T-helper 1 cell treated with Interleukin-12 subunit alpha and Interleukin-12 subunit beta and Interleukin-4 antibody, amounts not matched to agents 30 ng/mL and 1 ng/mL, for 36 hours (primary cell): ENCODE results near the gene DHX35. TPM values are rescaled to one million over a fixed set of nuclear protein-coding genes. Genes with fewer than 3 reads are reported as not detected.

Experiments used
- intact Hi-C: fragments of 100-400 bp; cut with micrococcal nuclease; formaldehyde crosslinking; loops from one replicate; pipeline ENCODE4 v1.15.1; 2024
- total RNA-seq: library from RNA; stranded (reverse); gene quantifications from 2 replicates; pipeline ENCODE4 v1.2.3, GENCODE V29; 2022

DHX35 gene
- total RNA-seq, 1 donor from 2014 or later = 9.8 TPM

- intact Hi-C loops = loop anchor here (1.0 to 5.0 kb wide), 4 partner anchors 31 to 418 kb away; partner anchors contain the start of gene ACTR5
Observed at GRCh38 chr20:39049684-39050554, 87.8 kb downstream of the DHX35 start.

- intact Hi-C loops = loop anchor here (1.0 kb wide), 1 partner anchor 31 kb away; no protein-coding TSS in a partner anchor
Observed at GRCh38 chr20:39050555-39050902, 88.4 kb downstream of the DHX35 start.

- intact Hi-C loops = no loop called here
Observed at GRCh38 chr20:39052676-39053075, 90.5 kb downstream of the DHX35 start.

GRCh38 chr20:39057143-39057542 lies 95.0 kb downstream of the DHX35 start:
- intact Hi-C loops = no loop called here

GRCh38 chr20:39057911-39058310 lies 95.8 kb downstream of the DHX35 start:
- intact Hi-C loops = no loop called here

- intact Hi-C loops = no loop called here
Observed at GRCh38 chr20:39059036-39059435, 96.9 kb downstream of the DHX35 start.

GRCh38 chr20:39066471-39067242 lies 104.5 kb downstream of the DHX35 start:
- intact Hi-C loops = no loop called here

GRCh38 chr20:39067526-39068216 lies 105.5 kb downstream of the DHX35 start:
- intact Hi-C loops = no loop called here

- intact Hi-C loops = no loop called here
Observed at GRCh38 chr20:39069976-39070375, 107.8 kb downstream of the DHX35 start.

GRCh38 chr20:39070484-39071231 lies 108.5 kb downstream of the DHX35 start:
- intact Hi-C loops = no loop called here

- intact Hi-C loops = no loop called here
Observed at GRCh38 chr20:39072132-39072531, 110.0 kb downstream of the DHX35 start.

- intact Hi-C loops = no loop called here
Observed at GRCh38 chr20:39072653-39073052, 110.5 kb downstream of the DHX35 start.

- intact Hi-C loops = no loop called here
Observed at GRCh38 chr20:39075731-39076130, 113.6 kb downstream of the DHX35 start.

GRCh38 chr20:39076958-39077357 lies 114.8 kb downstream of the DHX35 start:
- intact Hi-C loops = no loop called here

GRCh38 chr20:39080326-39080725 lies 118.2 kb downstream of the DHX35 start:
- intact Hi-C loops = no loop called here

- intact Hi-C loops = loop anchor here (1.0 kb wide), 3 partner anchors 31 to 435 kb away; partner anchors contain the start of gene FAM83D
Observed at GRCh38 chr20:39081255-39081654, 119.1 kb downstream of the DHX35 start.

GRCh38 chr20:39082622-39083398 lies 120.7 kb downstream of the DHX35 start:
- intact Hi-C loops = no loop called here

- intact Hi-C loops = no loop called here
Observed at GRCh38 chr20:39083761-39084160, 121.6 kb downstream of the DHX35 start.

- intact Hi-C loops = no loop called here
Observed at GRCh38 chr20:39089029-39089428, 126.9 kb downstream of the DHX35 start.
